ENCODE measurements around the gene TMTC1.

The TMTC1 gene

DNA sequence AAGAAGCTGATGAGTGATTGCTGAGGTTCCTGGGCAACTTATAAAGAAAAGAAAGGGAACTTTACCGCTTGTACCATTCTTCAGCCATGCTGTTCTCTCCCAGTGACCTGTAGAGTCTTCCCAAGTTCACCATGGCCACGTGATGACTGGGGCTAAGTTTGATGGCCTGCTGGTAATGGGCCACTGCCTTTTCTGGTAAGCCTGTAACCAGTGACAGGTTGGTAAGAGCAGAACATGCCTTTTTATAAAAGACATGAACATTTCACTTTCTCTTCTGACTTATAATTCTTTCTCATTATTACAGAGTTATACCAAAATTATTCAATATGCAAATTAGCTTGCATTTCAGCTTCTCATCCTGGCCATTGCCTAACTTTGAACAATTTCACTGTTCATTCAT is 265.3 kb downstream of the TMTC1 start:
- DNase-seq (ENCODE audit: low read depth): no peak
- no peak overlapping the region for H3K4me3 ChIP-seq (ENCODE audit: low read length)
- TF ChIP-seq, protein P1, sequence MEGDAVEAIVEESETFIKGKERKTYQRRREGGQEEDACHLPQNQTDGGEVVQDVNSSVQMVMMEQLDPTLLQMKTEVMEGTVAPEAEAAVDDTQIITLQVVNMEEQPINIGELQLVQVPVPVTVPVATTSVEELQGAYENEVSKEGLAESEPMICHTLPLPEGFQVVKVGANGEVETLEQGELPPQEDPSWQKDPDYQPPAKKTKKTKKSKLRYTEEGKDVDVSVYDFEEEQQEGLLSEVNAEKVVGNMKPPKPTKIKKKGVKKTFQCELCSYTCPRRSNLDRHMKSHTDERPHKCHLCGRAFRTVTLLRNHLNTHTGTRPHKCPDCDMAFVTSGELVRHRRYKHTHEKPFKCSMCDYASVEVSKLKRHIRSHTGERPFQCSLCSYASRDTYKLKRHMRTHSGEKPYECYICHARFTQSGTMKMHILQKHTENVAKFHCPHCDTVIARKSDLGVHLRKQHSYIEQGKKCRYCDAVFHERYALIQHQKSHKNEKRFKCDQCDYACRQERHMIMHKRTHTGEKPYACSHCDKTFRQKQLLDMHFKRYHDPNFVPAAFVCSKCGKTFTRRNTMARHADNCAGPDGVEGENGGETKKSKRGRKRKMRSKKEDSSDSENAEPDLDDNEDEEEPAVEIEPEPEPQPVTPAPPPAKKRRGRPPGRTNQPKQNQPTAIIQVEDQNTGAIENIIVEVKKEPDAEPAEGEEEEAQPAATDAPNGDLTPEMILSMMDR (conservative IDR thresholded peaks at IDR 0.05; ENCODE audit: low read length): no peak

DNA sequence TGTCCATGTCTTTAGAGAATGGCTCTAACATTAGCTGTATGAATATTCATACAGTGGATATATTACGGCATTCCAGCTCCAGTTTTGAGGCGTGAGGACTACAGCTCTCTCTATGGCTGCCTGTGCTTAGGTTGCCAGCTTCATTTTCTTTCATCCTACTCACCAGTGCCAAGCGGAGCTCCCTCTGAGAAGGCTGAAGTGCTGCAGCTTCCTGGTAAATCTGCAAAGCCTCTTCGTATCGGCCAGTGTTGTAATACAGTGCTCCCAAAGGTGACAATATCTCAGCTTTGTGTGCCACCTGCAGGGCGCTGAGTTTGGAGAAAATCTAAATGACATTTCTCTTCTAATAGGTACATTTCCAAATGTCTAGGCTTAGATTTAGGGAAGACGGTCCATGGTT is 266.5 kb downstream of the TMTC1 start:
- DNase-seq (ENCODE audit: low read depth): no peak
- TF ChIP-seq, protein P1 (conservative IDR thresholded peaks at IDR 0.05; ENCODE audit: low read length): no peak

DNA sequence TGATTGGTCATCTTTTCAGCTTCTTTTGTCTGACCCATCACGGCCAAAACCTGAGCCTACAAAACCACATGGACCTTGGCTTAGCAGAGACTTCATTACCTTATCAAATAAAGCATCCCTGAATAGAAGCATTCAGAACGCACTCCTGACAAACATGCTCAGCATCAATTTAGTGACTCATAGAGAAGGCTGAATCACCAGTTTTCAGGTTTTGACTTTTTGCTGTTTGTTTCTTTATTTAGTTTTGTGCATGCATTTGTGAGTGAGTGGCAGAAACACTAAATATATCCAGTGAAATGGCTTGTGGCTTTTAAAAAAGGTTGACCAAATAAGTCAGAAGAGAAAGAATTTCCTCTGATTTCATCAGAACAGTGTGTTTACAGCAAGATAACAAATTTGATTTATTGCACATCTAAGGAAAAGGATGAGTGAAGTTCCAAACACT is 267.3 kb downstream of the TMTC1 start:
- H3K4me3 ChIP-seq (ENCODE audit: low read length): no peak overlapping the region
- TF ChIP-seq, protein P1 (conservative IDR thresholded peaks at IDR 0.05; ENCODE audit: low read length): no peak
- DNase-seq (ENCODE audit: low read depth): peak; percentile 5

More for the DNA sequence above, 266.5 kb downstream of the TMTC1 start:
- H3K4me3 ChIP-seq (ENCODE audit: low read length): no peak overlapping the region

DNA sequence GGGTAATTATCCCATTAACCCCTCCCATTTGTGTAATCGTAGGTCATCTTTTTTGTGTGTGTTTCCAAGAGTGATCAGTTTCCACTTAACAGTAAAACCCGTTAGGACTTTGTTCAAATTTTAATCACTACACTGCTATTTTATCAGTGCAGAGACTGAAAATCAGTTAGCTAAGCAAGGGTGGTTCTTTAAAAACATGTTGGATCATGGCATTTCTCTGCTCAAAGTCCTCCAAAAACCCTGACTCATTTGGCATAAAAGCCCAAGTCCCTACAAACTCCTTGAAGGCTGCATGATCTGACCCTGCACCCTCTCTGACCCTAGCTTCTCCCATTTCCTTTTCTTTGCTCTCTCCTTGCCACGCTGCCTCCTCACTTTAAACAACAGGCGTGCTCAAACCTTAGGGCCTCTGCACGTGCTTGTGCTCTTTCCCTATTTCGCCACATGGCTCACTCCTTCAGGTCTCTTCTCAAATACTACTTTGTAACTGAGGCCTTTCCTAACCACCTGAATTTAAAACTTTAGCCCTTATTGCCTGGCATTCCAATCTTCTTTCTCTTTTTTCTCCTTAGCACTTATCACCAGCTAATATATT is 273.1 kb downstream of the TMTC1 start:
- TF ChIP-seq, protein P1 (conservative IDR thresholded peaks at IDR 0.05; ENCODE audit: low read length): no peak
- H3K4me3 ChIP-seq (ENCODE audit: low read length): no peak overlapping the region
- DNase-seq (ENCODE audit: low read depth): no peak

DNA sequence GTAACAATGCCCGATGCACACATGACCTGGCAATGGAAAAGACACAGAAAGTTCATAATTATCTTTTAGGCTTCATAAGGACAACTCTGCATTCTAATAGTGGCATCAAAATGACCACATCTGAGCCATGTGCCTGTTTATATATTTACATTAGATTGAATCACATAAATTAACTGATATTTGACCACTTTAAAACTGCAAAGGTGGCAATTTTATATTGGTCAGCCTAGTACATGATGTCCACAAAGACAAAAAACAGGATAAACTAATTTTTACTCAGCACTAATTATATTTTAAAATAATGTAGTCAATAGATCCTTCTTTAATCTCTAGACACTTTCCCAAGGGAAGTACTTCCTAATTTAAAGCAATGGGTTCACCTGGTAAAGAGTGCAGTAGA is 274.2 kb downstream of the TMTC1 start:
- DNase-seq (ENCODE audit: low read depth): no peak
- TF ChIP-seq, protein P1 (conservative IDR thresholded peaks at IDR 0.05; ENCODE audit: low read length): no peak
- H3K4me3 ChIP-seq (ENCODE audit: low read length): no peak overlapping the region

DNA sequence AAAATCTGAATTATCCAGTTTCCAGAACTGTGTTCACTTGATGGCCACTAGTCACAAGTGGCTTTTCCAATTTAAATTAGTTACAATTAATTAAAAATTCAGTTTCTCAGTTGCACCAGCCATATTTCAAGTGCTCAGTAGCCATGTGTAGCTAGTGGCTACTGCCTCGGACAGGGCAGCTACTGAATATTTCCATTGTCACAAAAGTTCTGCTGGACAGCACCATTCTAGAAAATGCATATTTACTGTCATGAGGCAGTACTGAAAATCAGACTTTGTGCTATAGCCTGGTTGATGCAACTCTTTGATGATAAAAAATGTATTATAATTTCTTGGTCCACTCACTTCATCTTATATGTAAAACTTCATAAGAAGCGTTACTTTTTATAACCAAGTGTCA is 274.8 kb downstream of the TMTC1 start:
- no peak overlapping the region for H3K4me3 ChIP-seq (ENCODE audit: low read length)
- no peak for DNase-seq (ENCODE audit: low read depth)
- TF ChIP-seq, protein P1 (conservative IDR thresholded peaks at IDR 0.05; ENCODE audit: low read length): no peak

DNA sequence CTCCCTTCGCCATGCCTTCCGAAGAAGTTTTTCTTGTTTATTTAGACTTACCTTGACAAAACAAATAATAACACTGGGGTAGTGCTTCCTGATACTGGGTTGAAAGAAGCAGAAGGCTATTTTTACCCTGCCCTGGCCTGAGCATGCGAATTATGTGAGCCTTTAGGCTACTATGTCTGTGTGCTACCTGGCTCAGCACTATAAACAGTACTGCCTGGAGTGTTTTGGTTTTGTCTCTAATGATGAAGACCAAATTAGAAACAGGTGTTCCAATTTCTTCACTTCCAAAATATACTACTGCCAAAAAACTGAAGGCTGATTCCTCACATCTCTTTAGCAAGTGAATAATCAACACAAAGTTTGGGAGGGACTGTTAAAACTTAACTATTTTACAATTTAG is 278.6 kb downstream of the TMTC1 start:
- TF ChIP-seq, protein P1 (conservative IDR thresholded peaks at IDR 0.05; ENCODE audit: low read length): no peak
- DNase-seq (ENCODE audit: low read depth): no peak
- no peak overlapping the region for H3K4me3 ChIP-seq (ENCODE audit: low read length)

Data from AG10803 (cell line).